ENCODE data around the gene TP53BP1. TPM values are rescaled to one million over a fixed set of nuclear protein-coding genes. Genes with fewer than 3 reads are reported as not detected.
"Not testable (repeated sequence)": the region's sequence is repeated elsewhere in the genome, so short reads cannot be mapped to it uniquely, and the experiment has no call there.

TP53BP1 gene
- total RNA-seq, 2 experiments from 2014 or later = 24.3 to 27.3 TPM

DNA sequence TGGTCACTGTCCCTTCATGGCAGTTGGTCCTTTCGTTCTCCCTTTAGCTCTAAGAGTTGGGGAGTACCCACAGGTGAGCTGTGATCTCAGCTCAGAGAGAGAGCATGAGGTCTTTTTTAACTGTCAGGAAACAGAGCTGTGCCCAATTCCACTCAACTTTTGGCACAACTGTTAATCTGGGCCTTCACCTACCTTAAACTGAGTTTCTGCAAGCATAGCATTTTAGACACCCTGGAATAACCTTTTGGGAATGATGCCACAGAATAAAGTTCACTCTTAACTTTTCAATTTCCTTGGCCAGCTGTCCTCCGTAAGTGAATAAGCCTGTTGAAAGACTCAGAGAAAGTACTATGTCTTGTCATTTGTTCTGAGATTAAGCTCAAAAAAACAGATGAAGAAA, 86.1 kb downstream of the TP53BP1 start:
- no peaks in the 10 kb centered on the region for H3K9me3 Mint-ChIP-seq (ENCODE audit: insufficient read depth)
- no peak overlapping the region for H3K4me3 Mint-ChIP-seq
- H3K4me1 Mint-ChIP-seq (ENCODE audit: low read depth) = peaks cover 5% of the 10 kb centered on the region
- H3K36me3 Mint-ChIP-seq (ENCODE audit: low read depth) = peaks cover 66% of the 10 kb centered on the region
- CTCF ChIA-PET = interaction anchor here (1.0 kb wide), 1 partner anchor 9 kb away, joined by 3 read pairs; no protein-coding TSS in a partner anchor
- H3K27me3 Mint-ChIP-seq (ENCODE audit: low read depth) = no peaks in the 10 kb centered on the region
- ATAC-seq (no peak), DNase-seq (no peak)
- H3K27ac Mint-ChIP-seq = no peak overlapping the region
- POLR2A ChIA-PET = no interaction called here

GRCh38 chr15:43406189-43406588, 86.8 kb downstream of the TP53BP1 start:
- CTCF ChIA-PET = interaction anchor here (1.0 kb wide), 1 partner anchor 9 kb away, joined by 3 read pairs; no protein-coding TSS in a partner anchor
- H3K9me3 Mint-ChIP-seq (ENCODE audit: insufficient read depth) = no peaks in the 10 kb centered on the region
- no peak overlapping the region for H3K27ac Mint-ChIP-seq
- H3K4me1 Mint-ChIP-seq (ENCODE audit: low read depth) = peaks cover 5% of the 10 kb centered on the region
- POLR2A ChIA-PET = no interaction called here
- DNase-seq (no peak), ATAC-seq (no peak)
- peaks cover 72% of the 10 kb centered on the region for H3K36me3 Mint-ChIP-seq (ENCODE audit: low read depth)
- no peak overlapping the region for H3K4me3 Mint-ChIP-seq
- H3K27me3 Mint-ChIP-seq (ENCODE audit: low read depth) = no peaks in the 10 kb centered on the region

DNA sequence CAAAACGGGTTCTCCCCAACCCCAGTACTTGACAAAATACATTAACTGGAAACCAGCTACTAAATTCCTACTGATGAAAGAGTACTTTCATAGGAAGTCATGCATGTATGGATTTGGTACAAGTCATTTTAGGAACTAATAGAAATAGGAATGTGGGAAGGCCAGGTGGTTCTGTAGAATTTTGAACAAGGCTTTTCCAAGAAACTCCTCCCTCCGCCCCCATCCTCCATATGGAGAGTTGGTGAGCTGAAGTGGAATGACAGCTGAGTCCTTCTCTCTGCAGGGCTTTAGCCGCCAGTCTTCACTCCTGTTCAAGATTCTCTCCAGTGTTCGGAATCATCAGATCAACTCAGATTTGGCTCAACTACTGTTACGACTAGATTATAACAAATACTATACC, 88.8 kb downstream of the TP53BP1 start:
- Mint-ChIP-seq H3K27ac (no peak overlapping the region), H3K27me3 (ENCODE audit: low read depth) (no peaks in the 10 kb centered on the region), H3K4me3 (no peak overlapping the region), H3K9me3 (ENCODE audit: insufficient read depth) (no peaks in the 10 kb centered on the region), H3K36me3 (ENCODE audit: low read depth) (peaks cover 71% of the 10 kb centered on the region), H3K4me1 (ENCODE audit: low read depth) (peaks cover 5% of the 10 kb centered on the region)
- no peak for ATAC-seq
- no peak for DNase-seq
- CTCF ChIA-PET = no interaction called here
- POLR2A ChIA-PET = no interaction called here

DNA sequence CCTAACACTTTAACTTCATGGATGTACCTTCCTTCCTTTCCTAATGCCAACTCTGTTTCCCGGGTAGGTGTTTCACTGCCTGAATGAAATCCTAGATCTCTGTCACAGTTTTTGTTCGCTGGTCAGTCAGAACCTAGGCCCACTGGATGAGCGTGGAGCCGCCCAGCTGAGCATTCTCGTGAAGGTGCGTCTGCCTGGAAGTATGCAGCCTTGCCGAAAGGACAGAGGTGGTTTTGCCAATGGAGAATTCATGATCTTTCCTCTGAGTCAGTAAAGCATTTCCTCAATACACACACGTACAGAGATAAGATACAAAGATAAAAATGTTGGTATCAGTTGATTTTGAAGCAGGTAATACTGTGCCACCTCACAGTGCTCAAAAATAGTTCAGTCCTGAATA, 89.3 kb downstream of the TP53BP1 start:
- no peaks in the 10 kb centered on the region for H3K9me3 Mint-ChIP-seq (ENCODE audit: insufficient read depth)
- ChIA-PET CTCF (no interaction called here), POLR2A (no interaction called here)
- DNase-seq (no peak), ATAC-seq (no peak)
- H3K36me3 Mint-ChIP-seq (ENCODE audit: low read depth) = peaks cover 71% of the 10 kb centered on the region
- H3K27ac Mint-ChIP-seq = no peak overlapping the region
- H3K4me3 Mint-ChIP-seq = no peak overlapping the region
- H3K27me3 Mint-ChIP-seq (ENCODE audit: low read depth) = no peaks in the 10 kb centered on the region
- peaks cover 5% of the 10 kb centered on the region for H3K4me1 Mint-ChIP-seq (ENCODE audit: low read depth)

- ATAC-seq = no peak
- H3K27ac Mint-ChIP-seq = no peak overlapping the region
- no peak overlapping the region for H3K4me3 Mint-ChIP-seq
- no peaks in the 10 kb centered on the region for H3K27me3 Mint-ChIP-seq (ENCODE audit: low read depth)
- peaks cover 5% of the 10 kb centered on the region for H3K4me1 Mint-ChIP-seq (ENCODE audit: low read depth)
- no peaks in the 10 kb centered on the region for H3K9me3 Mint-ChIP-seq (ENCODE audit: insufficient read depth)
- H3K36me3 Mint-ChIP-seq (ENCODE audit: low read depth) = peaks cover 66% of the 10 kb centered on the region
- ChIA-PET POLR2A (no interaction called here), CTCF (interaction anchor here (1.4 kb wide), 1 partner anchor 25 kb away, joined by 5 read pairs; no protein-coding TSS in a partner anchor)
- DNase-seq = no peak
Observed at GRCh38 chr15:43402255-43402654, 90.7 kb downstream of the TP53BP1 start.

GRCh38 chr15:43393592-43393991, 99.4 kb downstream of the TP53BP1 start:
- peaks cover 43% of the 10 kb centered on the region for H3K36me3 Mint-ChIP-seq (ENCODE audit: low read depth)
- DNase-seq; ATAC-seq; H3K27ac Mint-ChIP-seq; POLR2A ChIA-PET; H3K9me3 Mint-ChIP-seq (ENCODE audit: insufficient read depth); H3K27me3 Mint-ChIP-seq (ENCODE audit: low read depth); CTCF ChIA-PET; H3K4me3 Mint-ChIP-seq; H3K4me1 Mint-ChIP-seq (ENCODE audit: low read depth): not testable (repeated sequence)

DNA sequence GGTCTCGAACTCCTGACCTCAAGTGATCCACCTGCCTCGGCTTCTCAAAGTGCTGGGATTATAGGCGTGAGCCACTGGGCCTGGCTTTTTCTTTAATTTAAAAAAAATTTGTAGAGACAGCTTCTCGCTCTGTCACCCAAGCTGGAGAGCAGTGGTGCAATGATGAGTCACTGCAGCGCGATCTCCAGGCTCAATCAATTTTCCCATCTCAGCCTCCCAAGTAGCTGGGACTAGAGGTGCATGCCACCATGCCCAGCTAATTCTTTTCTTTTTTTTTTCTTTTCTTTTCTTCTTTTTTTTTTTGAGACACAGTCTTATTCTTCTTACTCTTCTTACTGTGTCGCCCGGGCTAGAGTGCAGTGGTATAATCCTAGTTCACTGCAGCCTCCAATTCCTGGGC, 102.2 kb downstream of the TP53BP1 start:
- Mint-ChIP-seq H3K27me3 (ENCODE audit: low read depth) (no peaks in the 10 kb centered on the region), H3K4me3 (no peak overlapping the region), H3K4me1 (ENCODE audit: low read depth) (no peaks in the 10 kb centered on the region), H3K9me3 (ENCODE audit: insufficient read depth) (no peaks in the 10 kb centered on the region), H3K36me3 (ENCODE audit: low read depth) (peaks cover 48% of the 10 kb centered on the region), H3K27ac (peak overlapping the region; percentile 32)
- no peak for ATAC-seq
- ChIA-PET POLR2A (no interaction called here), CTCF (interaction anchor here (0.9 to 1.7 kb wide), 3 partner anchors 9 to 18 kb away, joined by 3 to 8 read pairs (median 4); no protein-coding TSS in a partner anchor)
- no peak for DNase-seq

- H3K27me3 Mint-ChIP-seq (ENCODE audit: low read depth) = no peaks in the 10 kb centered on the region
- ATAC-seq (no peak), DNase-seq (no peak)
- no peaks in the 10 kb centered on the region for H3K9me3 Mint-ChIP-seq (ENCODE audit: insufficient read depth)
- no peak overlapping the region for H3K4me3 Mint-ChIP-seq
- no peak overlapping the region for H3K27ac Mint-ChIP-seq
- H3K36me3 Mint-ChIP-seq (ENCODE audit: low read depth) = peaks cover 66% of the 10 kb centered on the region
- CTCF ChIA-PET = interaction anchor here (1.2 kb wide), 1 partner anchor 11 kb away, joined by 3 read pairs; no protein-coding TSS in a partner anchor
- H3K4me1 Mint-ChIP-seq (ENCODE audit: low read depth) = peaks cover under 1% of the 10 kb centered on the region
- POLR2A ChIA-PET = no interaction called here
Observed at GRCh38 chr15:43383070-43383469, 109.9 kb downstream of the TP53BP1 start.

- CTCF ChIA-PET = interaction anchor here (0.8 to 1.1 kb wide), 2 partner anchors 8 to 11 kb away, joined by 3 to 4 read pairs; partner anchors contain the start of genes TUBGCP4 and ZSCAN29
- no peak for DNase-seq
- Mint-ChIP-seq H3K4me1 (ENCODE audit: low read depth) (peaks cover 3% of the 10 kb centered on the region), H3K36me3 (ENCODE audit: low read depth) (peaks cover 67% of the 10 kb centered on the region), H3K27me3 (ENCODE audit: low read depth) (no peaks in the 10 kb centered on the region), H3K4me3 (no peak overlapping the region), H3K9me3 (ENCODE audit: insufficient read depth) (no peaks in the 10 kb centered on the region), H3K27ac (no peak overlapping the region)
- ATAC-seq = no peak
- POLR2A ChIA-PET = no interaction called here
Observed at GRCh38 chr15:43382310-43382709, 110.6 kb downstream of the TP53BP1 start.

GRCh38 chr15:43378601-43379000, 114.4 kb downstream of the TP53BP1 start:
- Mint-ChIP-seq H3K27ac (no peak overlapping the region), H3K27me3 (ENCODE audit: low read depth) (no peaks in the 10 kb centered on the region), H3K36me3 (ENCODE audit: low read depth) (peaks cover 56% of the 10 kb centered on the region), H3K9me3 (ENCODE audit: insufficient read depth) (no peaks in the 10 kb centered on the region), H3K4me3 (no peak overlapping the region), H3K4me1 (ENCODE audit: low read depth) (peaks cover 10% of the 10 kb centered on the region)
- no peak for DNase-seq
- ChIA-PET POLR2A (interaction anchor here (0.9 kb wide), 1 partner anchor 9 kb away, joined by 3 read pairs; no protein-coding TSS in a partner anchor), CTCF (interaction anchor here (3.3 kb wide), 1 partner anchor 15 kb away, joined by 41 read pairs; no protein-coding TSS in a partner anchor)
- ATAC-seq = no peak

- H3K4me3 Mint-ChIP-seq = no peak overlapping the region
- peaks cover 24% of the 10 kb centered on the region for H3K4me1 Mint-ChIP-seq (ENCODE audit: low read depth)
- H3K36me3 Mint-ChIP-seq (ENCODE audit: low read depth) = peaks cover 47% of the 10 kb centered on the region
- ATAC-seq (peak; percentile 66), DNase-seq (peak; percentile 62)
- H3K27me3 Mint-ChIP-seq (ENCODE audit: low read depth) = no peaks in the 10 kb centered on the region
- POLR2A ChIA-PET = no interaction called here
- H3K27ac Mint-ChIP-seq = no peak overlapping the region
- CTCF ChIA-PET = interaction anchor here (0.6 to 3.3 kb wide), 26 partner anchors 9 to 181 kb away, joined by 3 to 41 read pairs (median 4); no protein-coding TSS in a partner anchor
- no peaks in the 10 kb centered on the region for H3K9me3 Mint-ChIP-seq (ENCODE audit: insufficient read depth)
Observed at GRCh38 chr15:43376017-43376705, 116.8 kb downstream of the TP53BP1 start.
